Uterus (tissue), 4 donors: Measurements from ENCODE around the gene LSP1. TPM values are rescaled to one million over a fixed set of nuclear protein-coding genes. Genes with fewer than 3 reads are reported as not detected.
A peak's percentile ranks its signal among the peaks of the same experiment; 100 is the strongest.

Source experiments
- DNase-seq, 2 donors: peaks; one replicate each; pipeline ENCODE4 v3.0.0-alpha.2; 2019 to 2020
- H3K27ac ChIP-seq, 2 donors: fragments of 200-600 bp; sonication (generic); 1 replicate in 1 of 2; 2 replicates in 1 of 2; pipeline ENCODE4 v1.5.1; 2016 to 2018
- H3K27me3 ChIP-seq, 2 donors: fragments of 200-600 bp; sonication (generic); one replicate each; pipeline ENCODE4 v1.5.1; 2018 to 2019; ENCODE audit warnings: control low read depth in 1 of 2
- H3K36me3 ChIP-seq, 2 donors: fragments of 200-600 bp; sonication (generic); one replicate each; pipeline ENCODE4 v1.5.1; 2019; ENCODE audit warnings: control low read depth in 1 of 2
- H3K4me1 ChIP-seq, 2 donors: fragments of 200-600 bp; sonication (generic); one replicate each; pipeline ENCODE4 v1.5.1; 2018 to 2019; ENCODE audit warnings: control low read depth in 1 of 2
- H3K4me3 ChIP-seq, 2 donors: fragments of 200-600 bp; sonication (generic); 1 replicate in 1 of 2; 2 replicates in 1 of 2; pipeline ENCODE4 v1.5.1; 2018 to 2019; ENCODE audit warnings: mild to moderate bottlenecking in 1 of 2
- H3K9me3 ChIP-seq, 2 donors: fragments of 200-600 bp; sonication (generic); one replicate each; pipeline ENCODE4 v1.5.1; 2019; ENCODE audit warnings: control low read depth in 1 of 2
- CTCF ChIP-seq, 4 experiments: fragments of 200-600 bp in 2 of 4; fragments of 450-650 bp in 2 of 4; sonication (generic) in 2 of 4; IDR thresholded peaks; one replicate each; pipeline ENCODE4 v1.5.1; 2016 to 2019; ENCODE audit warnings: antibody characterized with exemption in 4 of 4, mild to moderate bottlenecking in 2 of 4, moderate library complexity in 1 of 4
- POLR2A ChIP-seq, 2 donors: fragments of 450-650 bp; IDR thresholded peaks; one replicate each; pipeline ENCODE4 v1.6.1; 2016; ENCODE audit warnings: antibody characterized with exemption in 2 of 2, mild to moderate bottlenecking in 1 of 2, moderate library complexity in 1 of 2
- intact Hi-C: fragments of 100-400 bp; cut with DNase I; formaldehyde crosslinking; loops from one replicate; pipeline ENCODE4 v1.15.1; 2023; ENCODE audit warnings: low total_unique reads
- total RNA-seq, 4 donors: library from RNA; depleted of rRNA in 3 of 4; stranded (reverse); fragments of >200 nt in 3 of 4; gene quantifications; one replicate each; pipeline versions ENCODE4 v1.1.0 to v1.2.4, GENCODE V29; 2014 to 2023
- donor health status: DM: yes; HTN: yes; CAD: no.

LSP1 gene
- total RNA-seq, 4 donors from 2014 or later: 11.2 to 112 (median 25.1) TPM

DNA sequence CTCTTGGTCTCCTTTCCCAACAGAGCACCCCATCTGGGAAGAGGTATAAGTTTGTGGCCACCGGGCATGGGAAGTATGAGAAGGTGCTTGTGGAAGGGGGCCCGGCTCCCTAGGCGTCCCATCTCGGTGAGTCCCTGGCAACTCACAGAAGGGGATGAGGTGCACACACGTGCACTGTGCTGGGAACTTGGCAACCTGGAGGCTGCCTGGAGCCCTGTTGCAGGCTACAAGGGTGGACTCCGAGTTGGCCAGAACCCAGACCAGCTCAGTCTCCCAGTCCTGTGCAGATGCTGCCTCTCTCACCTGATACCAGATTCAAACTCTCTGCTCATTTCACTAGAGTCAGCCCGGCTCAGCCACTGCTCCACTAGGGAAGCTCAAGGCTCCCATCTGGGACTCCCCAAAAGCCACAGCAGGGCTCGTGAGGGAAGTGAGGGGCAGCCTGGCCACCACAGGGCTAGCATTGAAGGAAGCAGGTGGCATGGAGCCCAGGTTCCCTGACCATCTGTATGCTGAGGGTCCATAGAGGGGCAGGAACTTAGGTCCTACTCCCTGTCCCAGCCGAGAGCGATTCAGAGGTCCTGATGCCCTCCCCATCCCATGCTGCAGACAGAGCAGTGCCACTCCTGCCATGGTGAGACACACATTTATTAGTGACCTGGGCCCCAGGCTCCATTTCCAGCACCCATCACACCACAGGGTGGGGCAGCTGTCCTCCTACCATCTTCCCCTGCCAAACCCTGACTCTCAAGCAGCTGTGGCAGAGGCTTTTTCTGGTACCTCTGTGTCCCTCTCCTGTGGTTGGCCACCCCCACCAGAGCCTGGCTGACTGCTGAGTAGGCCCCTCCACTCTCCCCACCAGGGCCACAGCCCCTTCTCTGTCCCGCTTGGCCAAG is 34.8 kb downstream of the LSP1 start:
- intact Hi-C loops: no loop called here
- no peak overlapping the region for H3K4me3 ChIP-seq
- TF ChIP-seq CTCF (IDR thresholded peaks at IDR 0.05) (no peak), POLR2A (IDR thresholded peaks at IDR 0.05) (no peak)
- no peaks in the 10 kb centered on the region for H3K27me3 ChIP-seq
- peak overlapping the region in 1 of 2 donors; percentile 43 for H3K27ac ChIP-seq
- H3K36me3 ChIP-seq: no peaks in the 10 kb centered on the region
- no peak for DNase-seq
- H3K4me1 ChIP-seq: no peaks in the 10 kb centered on the region
- no peaks in the 10 kb centered on the region for H3K9me3 ChIP-seq

DNA sequence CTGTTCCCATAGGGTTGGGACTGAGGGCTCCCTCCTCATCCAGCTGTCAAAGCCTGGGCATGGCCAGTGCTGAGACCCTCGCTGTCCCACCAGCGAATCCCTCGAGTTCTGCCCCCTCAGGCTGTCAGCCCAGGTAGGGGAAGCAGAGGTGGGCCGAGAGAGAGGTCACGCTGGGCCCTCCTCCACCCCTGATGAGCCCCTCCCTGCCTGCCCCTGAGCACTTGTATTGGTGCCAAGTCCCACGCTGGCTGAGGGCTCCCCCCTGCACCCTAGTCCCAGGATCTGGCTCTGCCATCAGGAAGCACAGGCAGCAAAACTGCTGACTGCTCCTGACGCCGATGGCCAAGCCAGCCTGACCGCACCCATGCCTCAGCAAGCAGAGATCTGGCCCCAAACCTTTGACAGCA is 35.5 kb downstream of the LSP1 start:
- Histone ChIP-seq H3K9me3 (no peaks in the 10 kb centered on the region), H3K27me3 (no peaks in the 10 kb centered on the region), H3K4me1 (no peaks in the 10 kb centered on the region), H3K36me3 (no peaks in the 10 kb centered on the region), H3K4me3 (no peak overlapping the region), H3K27ac (peak overlapping the region in 1 of 2 donors; percentile 43)
- intact Hi-C loops: no loop called here
- TF ChIP-seq CTCF (IDR thresholded peaks at IDR 0.05): no peak
- TF ChIP-seq POLR2A (IDR thresholded peaks at IDR 0.05): no peak
- DNase-seq: no peak

- intact Hi-C loops: no loop called here
- H3K36me3 ChIP-seq: no peaks in the 10 kb centered on the region
- no peak overlapping the region for H3K4me3 ChIP-seq
- peak overlapping the region in 1 of 2 donors; percentile 43 for H3K27ac ChIP-seq
- H3K27me3 ChIP-seq: no peaks in the 10 kb centered on the region
- DNase-seq: no peak
- H3K9me3 ChIP-seq: no peaks in the 10 kb centered on the region
- TF ChIP-seq CTCF (IDR thresholded peaks at IDR 0.05) (no peak), POLR2A (IDR thresholded peaks at IDR 0.05) (no peak)
- H3K4me1 ChIP-seq: no peaks in the 10 kb centered on the region
Observed at GRCh38 chr11:1888811-1889210, 35.9 kb downstream of the LSP1 start.

DNA sequence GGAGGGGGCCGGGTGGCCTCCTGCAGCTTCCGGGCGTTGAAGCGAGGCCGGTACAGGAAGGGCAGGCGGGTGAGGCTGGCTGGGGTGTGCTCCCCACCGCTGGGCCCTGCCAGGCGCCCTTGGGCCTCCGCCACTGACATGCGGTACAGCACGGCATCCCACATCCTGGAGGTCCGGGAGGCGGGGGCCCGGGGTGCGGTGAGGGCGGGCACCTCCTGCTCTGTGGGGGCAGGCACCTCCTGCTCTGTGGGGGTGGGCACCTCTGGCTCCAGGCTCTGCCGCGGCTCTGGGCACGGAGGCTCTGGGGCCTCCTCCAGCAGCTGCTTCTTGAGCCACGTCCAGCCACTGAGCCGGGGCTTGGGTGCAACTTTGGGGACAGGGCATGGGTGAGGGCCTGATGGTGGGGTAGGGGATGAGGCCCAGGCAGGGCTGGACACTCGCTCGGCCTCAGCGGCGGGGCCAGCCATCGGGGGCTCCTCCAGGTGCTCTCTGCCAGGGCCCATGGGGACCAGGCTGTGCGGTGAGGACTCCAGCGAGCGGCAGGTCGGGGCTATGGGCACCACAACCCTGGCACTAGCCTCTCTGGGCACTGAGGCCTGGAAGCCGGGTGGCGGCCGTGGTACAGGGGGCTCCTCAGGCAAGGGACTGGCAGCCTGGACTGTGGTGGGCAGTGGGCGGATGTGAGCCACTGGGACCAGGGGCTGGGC is 36.5 kb downstream of the LSP1 start:
- no peak overlapping the region for H3K27ac ChIP-seq
- no peaks in the 10 kb centered on the region for H3K4me1 ChIP-seq
- DNase-seq: peak in 1 of 2 donors; percentile 26
- no peaks in the 10 kb centered on the region for H3K36me3 ChIP-seq
- no peak for TF ChIP-seq POLR2A (IDR thresholded peaks at IDR 0.05)
- no peak for TF ChIP-seq CTCF (IDR thresholded peaks at IDR 0.05)
- intact Hi-C loops: no loop called here
- no peaks in the 10 kb centered on the region for H3K9me3 ChIP-seq
- H3K27me3 ChIP-seq: no peaks in the 10 kb centered on the region
- no peak overlapping the region for H3K4me3 ChIP-seq
